MM.1S (cell line): ENCODE measurements around the gene TMEM86B.

Source experiments
- EZH2 ChIP-seq: fragments of 300-600 bp; sonication (generic); optimal IDR thresholded peaks from 2 replicates; pipeline ENCODE3; 2017; ENCODE audit warnings: low read depth, mild to moderate bottlenecking, antibody characterized with exemption, low read length, mixed read lengths
- EZH2phosphoT487 ChIP-seq: fragments of 300-600 bp; sonication (generic); IDR thresholded peaks from 2 replicates; pipeline ENCODE4 v1.6.1; 2018; ENCODE audit warnings: antibody characterized with exemption, low read length
- TF ChIP-seq, protein P1 (sequence below): fragments of 300-600 bp; sonication (generic); IDR thresholded peaks from 2 replicates; pipeline ENCODE4 v1.5.1; 2016; ENCODE audit warnings: antibody characterized with exemption, low read length, mixed read lengths

- TF ChIP-seq EZH2 = no peak
- TF ChIP-seq, protein P1, sequence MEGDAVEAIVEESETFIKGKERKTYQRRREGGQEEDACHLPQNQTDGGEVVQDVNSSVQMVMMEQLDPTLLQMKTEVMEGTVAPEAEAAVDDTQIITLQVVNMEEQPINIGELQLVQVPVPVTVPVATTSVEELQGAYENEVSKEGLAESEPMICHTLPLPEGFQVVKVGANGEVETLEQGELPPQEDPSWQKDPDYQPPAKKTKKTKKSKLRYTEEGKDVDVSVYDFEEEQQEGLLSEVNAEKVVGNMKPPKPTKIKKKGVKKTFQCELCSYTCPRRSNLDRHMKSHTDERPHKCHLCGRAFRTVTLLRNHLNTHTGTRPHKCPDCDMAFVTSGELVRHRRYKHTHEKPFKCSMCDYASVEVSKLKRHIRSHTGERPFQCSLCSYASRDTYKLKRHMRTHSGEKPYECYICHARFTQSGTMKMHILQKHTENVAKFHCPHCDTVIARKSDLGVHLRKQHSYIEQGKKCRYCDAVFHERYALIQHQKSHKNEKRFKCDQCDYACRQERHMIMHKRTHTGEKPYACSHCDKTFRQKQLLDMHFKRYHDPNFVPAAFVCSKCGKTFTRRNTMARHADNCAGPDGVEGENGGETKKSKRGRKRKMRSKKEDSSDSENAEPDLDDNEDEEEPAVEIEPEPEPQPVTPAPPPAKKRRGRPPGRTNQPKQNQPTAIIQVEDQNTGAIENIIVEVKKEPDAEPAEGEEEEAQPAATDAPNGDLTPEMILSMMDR = no peak
- no peak for TF ChIP-seq EZH2phosphoT487
Observed at GRCh38 chr19:55213547-55213946, 15.0 kb downstream of the TMEM86B start.
